GM23248 (cell line): ENCODE data around the gene CEMP1.
"Not testable (repeated sequence)": the region's sequence is repeated elsewhere in the genome, so short reads cannot be mapped to it uniquely, and the experiment has no call there.

Experiments used
- EZH2 ChIP-seq: fragments of 200-600 bp; sonication (generic); IDR thresholded peaks from 2 replicates; pipeline ENCODE4 v1.6.1; 2018; ENCODE audit warnings: antibody characterized with exemption, mild to moderate bottlenecking; ENCODE audit not compliant: insufficient read depth, poor library complexity, severe bottlenecking
- EZH2phosphoT487 ChIP-seq: fragments of 200-600 bp; sonication (generic); IDR thresholded peaks from 2 replicates; pipeline ENCODE4 v1.6.1; 2018; ENCODE audit warnings: antibody characterized with exemption, moderate library complexity, mild to moderate bottlenecking, low read depth; ENCODE audit not compliant: insufficient read depth

DNA sequence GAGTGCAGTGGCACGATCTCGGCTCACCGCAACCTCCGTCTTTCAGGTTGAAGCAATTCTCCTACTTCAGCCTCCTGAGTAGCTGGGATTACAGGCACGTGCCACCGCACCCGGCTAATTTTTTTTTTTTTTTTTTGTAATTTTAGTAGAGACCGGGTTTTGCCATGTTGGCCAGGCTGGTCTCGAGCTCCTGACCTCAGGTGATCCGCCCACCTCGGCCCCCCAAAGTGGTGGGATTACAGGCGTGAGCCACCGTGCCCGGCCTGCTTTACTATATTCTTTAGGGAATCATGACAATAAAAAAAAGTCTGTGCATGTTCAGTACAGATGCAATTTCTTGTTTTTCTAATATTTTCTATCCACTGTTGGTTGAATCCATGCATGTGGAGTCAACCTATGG is 12.6 kb upstream of the CEMP1 start:
- TF ChIP-seq EZH2, EZH2phosphoT487: not testable (repeated sequence)
